ENCODE data around the gene MACIR. TPM values are rescaled to one million over a fixed set of nuclear protein-coding genes. Genes with fewer than 3 reads are reported as not detected.

The MACIR gene
- total RNA-seq, 1 donor from 2014 or later, result 6.8 TPM

DNA sequence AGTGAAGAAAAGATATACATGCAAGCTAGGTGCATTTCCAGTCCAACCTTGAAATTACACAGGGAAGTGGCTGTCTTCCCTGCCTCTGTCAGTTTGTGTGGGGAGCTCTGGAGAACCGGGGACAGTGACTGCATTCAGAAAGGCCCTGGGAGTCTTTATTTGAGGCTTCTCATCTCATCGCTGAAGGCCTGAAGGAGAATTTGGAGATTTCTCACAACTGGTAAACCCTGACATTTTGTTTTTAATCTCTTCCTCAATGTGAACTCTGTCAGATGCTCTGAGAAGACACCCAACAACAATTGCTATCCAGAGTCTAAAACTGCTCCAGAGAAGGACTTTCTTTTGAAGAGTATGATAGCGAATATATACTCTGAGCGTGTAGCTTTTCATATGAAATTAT, 33.0 kb downstream of the MACIR start:
- TF ChIP-seq, protein P1, sequence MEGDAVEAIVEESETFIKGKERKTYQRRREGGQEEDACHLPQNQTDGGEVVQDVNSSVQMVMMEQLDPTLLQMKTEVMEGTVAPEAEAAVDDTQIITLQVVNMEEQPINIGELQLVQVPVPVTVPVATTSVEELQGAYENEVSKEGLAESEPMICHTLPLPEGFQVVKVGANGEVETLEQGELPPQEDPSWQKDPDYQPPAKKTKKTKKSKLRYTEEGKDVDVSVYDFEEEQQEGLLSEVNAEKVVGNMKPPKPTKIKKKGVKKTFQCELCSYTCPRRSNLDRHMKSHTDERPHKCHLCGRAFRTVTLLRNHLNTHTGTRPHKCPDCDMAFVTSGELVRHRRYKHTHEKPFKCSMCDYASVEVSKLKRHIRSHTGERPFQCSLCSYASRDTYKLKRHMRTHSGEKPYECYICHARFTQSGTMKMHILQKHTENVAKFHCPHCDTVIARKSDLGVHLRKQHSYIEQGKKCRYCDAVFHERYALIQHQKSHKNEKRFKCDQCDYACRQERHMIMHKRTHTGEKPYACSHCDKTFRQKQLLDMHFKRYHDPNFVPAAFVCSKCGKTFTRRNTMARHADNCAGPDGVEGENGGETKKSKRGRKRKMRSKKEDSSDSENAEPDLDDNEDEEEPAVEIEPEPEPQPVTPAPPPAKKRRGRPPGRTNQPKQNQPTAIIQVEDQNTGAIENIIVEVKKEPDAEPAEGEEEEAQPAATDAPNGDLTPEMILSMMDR (IDR thresholded peaks at IDR 0.05; ENCODE audit: partially characterized antibody, unreplicated experiment), result no peak
- no peak for DNase-seq
- no peak overlapping the region for H3K27ac Mint-ChIP-seq (ENCODE audit: unreplicated experiment)
- H3K4me3 Mint-ChIP-seq (ENCODE audit: unreplicated experiment), result no peak overlapping the region
- no peaks in the 10 kb centered on the region for H3K36me3 Mint-ChIP-seq (ENCODE audit: unreplicated experiment)
- no peaks in the 10 kb centered on the region for H3K9me3 Mint-ChIP-seq (ENCODE audit: unreplicated experiment)
- H3K4me1 Mint-ChIP-seq (ENCODE audit: low read depth, unreplicated experiment), result no peaks in the 10 kb centered on the region
- H3K27me3 Mint-ChIP-seq (ENCODE audit: unreplicated experiment), result no peaks in the 10 kb centered on the region

DNA sequence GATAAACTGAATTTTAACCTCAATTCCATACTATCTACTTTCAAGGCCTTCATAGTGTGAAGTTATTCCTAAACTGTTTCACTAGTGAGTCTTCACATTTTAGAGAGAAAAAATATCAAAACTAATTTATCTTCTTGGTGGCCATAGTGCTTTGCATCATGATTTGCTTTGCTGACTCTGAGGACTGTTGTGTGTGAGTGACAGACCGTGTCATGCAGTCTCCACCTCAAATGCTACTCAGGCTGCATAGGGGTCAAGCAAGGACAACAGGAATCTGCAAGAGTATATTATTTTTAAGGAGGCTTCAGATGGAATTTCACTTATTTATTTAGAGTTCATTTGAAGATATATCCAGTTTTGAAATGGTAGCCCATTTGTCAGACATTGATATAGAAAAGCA, 34.5 kb downstream of the MACIR start:
- no peak overlapping the region for H3K4me3 Mint-ChIP-seq (ENCODE audit: unreplicated experiment)
- TF ChIP-seq, protein P1 (IDR thresholded peaks at IDR 0.05; ENCODE audit: partially characterized antibody, unreplicated experiment), result no peak
- no peaks in the 10 kb centered on the region for H3K27me3 Mint-ChIP-seq (ENCODE audit: unreplicated experiment)
- H3K4me1 Mint-ChIP-seq (ENCODE audit: low read depth, unreplicated experiment), result no peaks in the 10 kb centered on the region
- H3K9me3 Mint-ChIP-seq (ENCODE audit: unreplicated experiment), result no peaks in the 10 kb centered on the region
- no peak overlapping the region for H3K27ac Mint-ChIP-seq (ENCODE audit: unreplicated experiment)
- H3K36me3 Mint-ChIP-seq (ENCODE audit: unreplicated experiment), result no peaks in the 10 kb centered on the region
- DNase-seq, result no peak

DNA sequence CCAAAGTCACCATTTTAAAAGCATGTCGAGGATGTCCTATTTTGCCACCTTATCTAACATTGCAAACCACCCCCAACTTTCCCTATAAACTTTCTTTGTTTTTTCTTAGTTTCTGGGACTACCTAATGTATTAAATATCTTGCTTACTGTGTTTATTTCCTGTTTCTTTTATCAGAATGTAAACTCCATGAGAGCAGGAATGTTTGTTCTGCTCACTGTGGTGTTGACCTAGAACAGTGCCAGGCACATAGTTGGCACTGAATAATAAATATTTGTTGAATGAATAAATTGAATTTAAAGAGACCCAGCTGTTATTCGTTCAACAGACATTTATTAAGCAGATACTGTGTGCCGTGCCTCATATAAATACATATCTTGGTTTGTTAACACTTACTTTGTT, 35.2 kb downstream of the MACIR start:
- no peak overlapping the region for H3K27ac Mint-ChIP-seq (ENCODE audit: unreplicated experiment)
- H3K36me3 Mint-ChIP-seq (ENCODE audit: unreplicated experiment), result no peaks in the 10 kb centered on the region
- no peak overlapping the region for H3K4me3 Mint-ChIP-seq (ENCODE audit: unreplicated experiment)
- DNase-seq, result no peak
- H3K4me1 Mint-ChIP-seq (ENCODE audit: low read depth, unreplicated experiment), result no peaks in the 10 kb centered on the region
- H3K27me3 Mint-ChIP-seq (ENCODE audit: unreplicated experiment), result no peaks in the 10 kb centered on the region
- TF ChIP-seq, protein P1 (IDR thresholded peaks at IDR 0.05; ENCODE audit: partially characterized antibody, unreplicated experiment), result no peak
- no peaks in the 10 kb centered on the region for H3K9me3 Mint-ChIP-seq (ENCODE audit: unreplicated experiment)

DNA sequence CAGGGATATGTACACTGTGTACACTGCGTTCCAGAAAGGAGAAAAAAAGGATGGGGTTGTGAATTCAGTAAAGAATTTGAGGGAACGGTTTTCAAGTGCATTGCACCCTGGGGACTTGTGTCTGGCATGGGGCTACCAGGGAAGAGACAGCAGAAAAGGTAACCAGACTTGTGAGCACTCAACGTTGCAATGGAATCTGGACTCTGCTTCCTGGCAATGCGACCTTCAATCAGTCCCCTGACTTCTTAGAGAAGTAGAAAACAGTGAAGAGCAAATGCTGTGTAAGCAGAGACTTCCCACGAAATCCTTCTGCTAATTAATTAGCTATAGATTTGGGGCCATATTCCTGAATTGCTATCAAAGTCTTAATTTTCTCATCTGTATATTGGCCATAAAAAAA, 36.3 kb downstream of the MACIR start:
- TF ChIP-seq, protein P1 (IDR thresholded peaks at IDR 0.05; ENCODE audit: partially characterized antibody, unreplicated experiment), result no peak
- H3K9me3 Mint-ChIP-seq (ENCODE audit: unreplicated experiment), result no peaks in the 10 kb centered on the region
- no peak overlapping the region for H3K27ac Mint-ChIP-seq (ENCODE audit: unreplicated experiment)
- no peaks in the 10 kb centered on the region for H3K27me3 Mint-ChIP-seq (ENCODE audit: unreplicated experiment)
- H3K36me3 Mint-ChIP-seq (ENCODE audit: unreplicated experiment), result no peaks in the 10 kb centered on the region
- H3K4me1 Mint-ChIP-seq (ENCODE audit: low read depth, unreplicated experiment), result no peaks in the 10 kb centered on the region
- H3K4me3 Mint-ChIP-seq (ENCODE audit: unreplicated experiment), result no peak overlapping the region
- no peak for DNase-seq

DNA sequence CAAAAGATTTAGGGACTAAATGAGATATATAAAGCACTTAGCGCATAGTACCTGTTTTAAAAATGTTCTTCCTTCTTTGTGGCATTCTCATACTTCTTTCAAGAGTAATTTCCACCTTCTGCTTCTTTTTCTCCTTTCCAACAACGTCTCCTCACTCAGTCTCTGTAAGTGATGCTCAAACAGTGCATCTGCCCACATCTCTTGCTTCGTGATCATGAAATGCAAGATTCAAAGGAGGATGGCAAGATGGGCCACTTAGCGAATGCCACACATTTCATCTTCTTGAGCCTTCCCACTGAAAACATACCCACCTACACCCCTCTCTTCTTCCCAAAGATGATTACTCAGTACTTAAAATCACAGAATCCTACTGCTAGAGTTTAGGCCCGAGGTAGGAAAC, 36.9 kb downstream of the MACIR start:
- DNase-seq, result no peak
- no peak overlapping the region for H3K4me3 Mint-ChIP-seq (ENCODE audit: unreplicated experiment)
- no peaks in the 10 kb centered on the region for H3K4me1 Mint-ChIP-seq (ENCODE audit: low read depth, unreplicated experiment)
- H3K9me3 Mint-ChIP-seq (ENCODE audit: unreplicated experiment), result no peaks in the 10 kb centered on the region
- TF ChIP-seq, protein P1 (IDR thresholded peaks at IDR 0.05; ENCODE audit: partially characterized antibody, unreplicated experiment), result no peak
- no peak overlapping the region for H3K27ac Mint-ChIP-seq (ENCODE audit: unreplicated experiment)
- no peaks in the 10 kb centered on the region for H3K36me3 Mint-ChIP-seq (ENCODE audit: unreplicated experiment)
- H3K27me3 Mint-ChIP-seq (ENCODE audit: unreplicated experiment), result no peaks in the 10 kb centered on the region
